GM18861 (cell line): ENCODE data around the gene SRMS.

Experiments
- ATAC-seq: cut with Tn5 transposase; IDR thresholded peaks from one replicate; pipeline ENCODE4 v1.9.1; 2021; ENCODE audit not compliant: unreplicated experiment

The SRMS gene

DNA sequence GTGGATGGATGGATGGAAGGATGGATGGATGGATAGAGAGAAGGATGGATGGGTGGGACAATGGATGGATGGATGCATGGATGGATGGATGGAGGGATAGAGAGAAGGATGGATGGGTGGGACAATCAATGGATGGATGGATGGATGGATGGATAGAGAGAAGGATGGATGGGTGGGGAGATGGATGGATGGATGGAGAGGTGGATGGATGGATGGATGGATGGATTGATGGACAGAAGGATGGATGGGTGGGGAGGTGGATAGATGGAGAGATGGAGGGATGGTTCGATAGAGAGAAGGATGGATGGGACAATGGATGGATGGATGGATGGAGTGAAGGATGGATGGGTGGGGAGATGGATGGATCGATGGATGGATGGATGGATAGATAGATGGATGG is 55.0 kb downstream of the SRMS start:
- no peak for ATAC-seq

DNA sequence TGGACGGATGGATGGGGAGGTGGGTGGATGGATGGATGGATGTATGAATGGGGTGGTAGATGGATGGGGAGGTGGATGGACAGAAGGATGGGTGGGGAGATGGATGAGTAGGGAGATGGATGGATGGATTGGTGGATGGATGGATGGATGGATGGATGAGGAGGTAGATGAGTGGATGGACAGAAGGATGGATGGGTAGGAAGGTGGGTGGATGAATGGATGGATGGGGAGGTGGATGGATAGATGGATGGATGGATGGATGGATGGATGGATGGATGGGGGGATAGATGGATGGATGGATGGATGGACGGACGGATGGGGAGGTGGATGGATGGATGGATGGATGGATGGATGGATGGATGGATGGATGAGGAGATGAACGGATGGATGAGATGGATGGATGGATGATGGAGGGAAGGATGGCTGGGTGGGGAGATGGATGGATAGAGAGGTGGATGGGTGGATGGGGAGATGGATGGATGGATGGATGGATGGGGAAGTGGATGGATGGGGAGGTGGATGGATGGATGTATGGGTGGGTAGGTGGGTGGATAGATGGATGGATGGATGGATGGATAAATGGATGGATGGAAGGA is 55.8 kb downstream of the SRMS start:
- no peak for ATAC-seq

DNA sequence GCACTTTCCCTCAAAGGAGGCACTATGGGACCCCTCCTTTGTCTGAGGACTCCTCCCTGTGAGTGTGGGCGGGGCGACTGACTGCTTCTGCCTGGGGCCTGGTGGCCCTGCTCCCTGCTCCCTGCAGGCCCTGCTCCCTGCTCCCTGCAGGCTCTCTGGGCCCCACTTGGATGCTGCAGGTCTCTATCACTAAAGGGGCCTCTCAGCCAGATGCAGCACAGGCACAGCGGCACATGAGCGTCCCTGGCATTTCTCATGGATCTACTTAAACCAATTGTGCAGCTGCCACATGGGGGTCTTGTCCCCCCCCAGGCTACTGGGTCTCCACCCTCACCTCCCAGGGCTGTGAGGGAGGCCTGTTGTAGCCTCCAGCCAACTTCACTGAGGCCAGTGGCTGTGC is 56.5 kb downstream of the SRMS start:
- no peak for ATAC-seq
